Spleen (tissue), 7 donors: ENCODE results near the gene UNC119B.

Source experiments
- CTCF ChIP-seq, 11 experiments: fragments of 200-600 bp in 7 of 11; fragments of 450-650 bp in 4 of 11; sonication (generic) in 4 of 11; IDR thresholded peaks in 8 of 11; conservative IDR thresholded peaks in 3 of 11; 1 replicate in 7 of 11; 2 replicates in 4 of 11; pipeline versions ENCODE4 v1.4.0 to v1.8.0; 2016 to 2021; ENCODE audit warnings: antibody characterized with exemption in 11 of 11, inconsistent platforms in 4 of 11, mild to moderate bottlenecking in 1 of 11
- POLR2A ChIP-seq, 3 donors: fragments of 450-650 bp; IDR thresholded peaks; one replicate each; pipeline ENCODE4 v1.5.1; 2017; ENCODE audit warnings: antibody characterized with exemption in 3 of 3, mild to moderate bottlenecking in 1 of 3
- donor health status: DM: no; HTN: no; CAD: no; lungs with moderate emphysema.
- donor health status: DM: no; HTN: no; CAD: no.
- donor health status: DM: no; HTN: no; CAD: no.

DNA sequence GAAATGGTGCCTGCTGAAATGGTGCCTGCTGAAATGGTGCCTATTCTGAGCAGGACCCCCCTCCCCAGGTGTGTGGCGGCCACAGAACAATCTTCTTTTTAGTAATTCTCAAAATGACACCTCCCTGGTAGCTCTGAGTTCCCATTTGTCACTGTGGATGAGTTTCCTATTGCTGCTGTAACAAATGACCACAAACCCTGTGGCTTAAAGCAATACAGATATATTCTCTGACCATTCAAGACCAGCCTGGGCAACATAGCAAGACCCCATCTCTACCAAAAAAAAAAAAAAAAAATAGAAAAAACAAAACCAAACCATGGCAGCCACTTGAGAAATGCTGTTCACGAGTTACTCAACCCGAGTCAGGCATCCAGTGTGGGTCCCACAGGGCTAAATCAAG is 23.3 kb downstream of the UNC119B start:
- TF ChIP-seq CTCF (IDR thresholded peaks at IDR 0.05 in 8 of 11, conservative IDR thresholded peaks at IDR 0.05 in 3 of 11) (no peak), POLR2A (IDR thresholded peaks at IDR 0.05) (no peak)
